Cerebellar nuclear complex (tissue), 1 donor: Measurements from ENCODE around the gene HOXA11.

ENCODE experiments used
- DNase-seq, 2 experiments: peaks; one replicate each; lab custom pipeline; 2025; lab: John Stamatoyannopoulos, UW

Gene HOXA11

DNA sequence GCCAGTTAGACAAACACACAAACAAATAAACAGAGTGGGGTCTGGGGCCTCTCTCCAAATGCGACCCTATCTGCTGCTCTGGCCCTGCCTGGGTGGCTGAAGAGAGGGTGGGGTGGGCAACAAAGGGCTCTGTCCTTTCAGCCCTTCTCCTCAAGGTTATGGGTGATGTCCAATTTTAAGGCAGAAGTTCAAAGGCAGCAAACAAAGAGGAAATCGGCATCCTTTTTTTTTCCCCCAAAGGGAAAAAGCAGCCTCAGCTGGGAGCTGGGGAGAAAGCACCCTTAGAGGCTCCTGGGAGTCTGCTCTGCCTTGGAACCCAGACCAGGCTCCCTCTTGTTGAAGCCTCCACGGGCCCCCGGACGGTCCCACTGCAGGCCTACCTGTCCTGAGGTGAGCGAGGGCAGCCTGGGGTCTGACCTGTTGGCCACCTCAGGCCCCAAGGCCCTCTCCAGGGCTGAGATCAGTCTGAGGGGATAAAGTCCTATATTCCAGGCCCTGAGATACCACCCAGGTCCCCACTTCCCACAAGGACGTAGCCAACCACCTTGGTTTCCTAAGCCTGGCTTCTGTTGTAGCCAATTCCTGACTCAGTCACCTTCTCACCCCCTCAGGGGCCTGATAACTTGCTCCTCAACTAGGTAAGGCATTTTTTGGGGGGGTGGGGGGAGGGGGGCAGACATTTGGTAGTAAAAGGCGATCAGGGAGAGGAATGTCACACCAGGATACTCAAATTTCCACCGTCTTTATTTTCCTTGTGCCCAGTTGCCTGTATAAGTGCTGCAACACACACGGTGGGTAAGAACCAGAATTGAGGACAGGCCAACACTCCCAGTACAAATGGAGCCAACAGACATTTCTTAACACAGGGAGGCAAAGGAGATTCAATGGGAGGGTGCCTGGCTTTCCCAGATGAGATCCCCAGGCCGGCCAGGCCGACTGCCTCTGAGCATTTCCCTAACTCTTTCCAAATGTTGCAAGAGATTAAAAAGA, 4.3 kb downstream of the HOXA11 start:
- no peak for DNase-seq

DNA sequence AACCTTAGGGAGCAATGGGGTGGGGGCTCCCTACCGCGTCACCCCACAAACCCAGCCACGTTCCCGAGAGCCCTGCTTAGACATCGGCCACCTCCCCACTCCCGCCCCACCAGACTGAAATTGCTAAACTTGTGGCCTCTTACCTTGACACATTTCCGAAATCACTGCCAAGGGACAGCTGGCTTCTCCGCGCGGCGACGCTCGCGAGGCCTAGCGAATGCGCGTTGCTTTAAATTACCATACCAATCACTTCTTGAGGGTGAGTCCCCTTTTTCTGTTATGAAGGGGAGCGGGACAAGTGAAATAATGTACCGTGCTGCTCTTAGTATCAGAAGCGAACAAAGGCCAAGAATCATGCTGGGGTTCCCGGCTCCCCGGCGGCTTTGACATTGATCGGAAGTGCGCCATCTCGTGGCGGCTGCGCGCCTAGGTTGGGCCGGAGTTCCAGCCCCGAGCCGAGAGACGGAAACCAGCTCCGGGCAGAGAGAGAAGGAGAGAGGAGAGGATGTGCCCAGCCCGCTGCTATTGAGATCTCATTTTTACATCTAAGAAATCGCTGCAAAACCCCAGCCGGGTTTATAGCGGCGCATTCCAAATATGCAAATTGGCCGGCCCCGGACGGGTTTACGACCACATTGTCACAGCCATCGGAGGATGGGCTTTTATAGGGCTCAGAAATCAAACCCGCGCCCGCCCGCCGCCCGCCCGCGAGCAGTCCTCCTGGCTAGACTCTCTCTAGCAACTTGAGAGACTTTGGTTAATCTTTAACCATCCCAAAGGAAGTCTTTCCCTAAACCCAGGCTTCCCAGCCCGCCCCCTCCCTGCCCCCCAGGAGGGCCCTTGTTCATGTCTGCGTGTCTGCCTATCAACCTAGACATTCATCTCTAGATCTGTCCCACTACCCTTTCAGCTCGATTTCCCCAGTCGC, 5.3 kb downstream of the HOXA11 start:
- no peak for DNase-seq

DNA sequence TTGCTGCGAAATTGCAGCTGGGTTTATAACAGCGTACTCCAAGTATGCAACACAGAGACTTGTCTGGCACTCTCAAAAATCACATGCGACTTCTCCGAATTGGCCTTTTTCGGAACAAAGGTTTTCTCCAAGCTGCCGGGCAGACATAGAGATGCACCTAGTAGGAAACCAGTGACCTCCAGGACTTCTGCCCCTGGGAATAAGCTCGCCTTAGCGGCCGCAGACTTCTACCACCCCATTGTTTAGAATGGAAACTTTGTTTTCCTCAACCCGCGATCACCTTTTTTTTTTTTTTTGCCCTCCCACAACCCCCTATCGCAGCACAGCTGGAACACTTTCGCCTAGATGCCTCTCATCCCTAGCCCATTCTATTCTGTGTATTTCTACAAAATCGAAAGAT, 6.0 kb downstream of the HOXA11 start:
- DNase-seq = no peak

DNA sequence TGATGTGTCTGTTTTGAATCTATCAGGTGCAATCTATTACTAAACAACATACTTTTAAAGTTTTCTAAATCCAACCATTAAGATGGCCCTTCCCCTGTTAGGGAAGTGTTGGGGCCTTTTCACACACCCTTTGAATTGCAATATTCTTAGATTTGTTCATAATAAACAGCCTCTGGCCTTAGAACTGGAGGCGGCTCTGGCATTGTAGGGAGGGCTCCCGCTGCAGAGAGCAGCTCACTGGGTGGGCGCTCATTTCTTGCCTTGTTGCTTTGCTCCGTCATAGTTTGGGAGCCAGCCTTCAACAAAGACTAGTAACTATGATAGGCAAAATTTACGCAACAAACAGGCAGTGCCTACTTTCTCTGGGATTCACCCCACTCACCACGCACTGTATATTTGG, 6.7 kb downstream of the HOXA11 start:
- DNase-seq = no peak

DNA sequence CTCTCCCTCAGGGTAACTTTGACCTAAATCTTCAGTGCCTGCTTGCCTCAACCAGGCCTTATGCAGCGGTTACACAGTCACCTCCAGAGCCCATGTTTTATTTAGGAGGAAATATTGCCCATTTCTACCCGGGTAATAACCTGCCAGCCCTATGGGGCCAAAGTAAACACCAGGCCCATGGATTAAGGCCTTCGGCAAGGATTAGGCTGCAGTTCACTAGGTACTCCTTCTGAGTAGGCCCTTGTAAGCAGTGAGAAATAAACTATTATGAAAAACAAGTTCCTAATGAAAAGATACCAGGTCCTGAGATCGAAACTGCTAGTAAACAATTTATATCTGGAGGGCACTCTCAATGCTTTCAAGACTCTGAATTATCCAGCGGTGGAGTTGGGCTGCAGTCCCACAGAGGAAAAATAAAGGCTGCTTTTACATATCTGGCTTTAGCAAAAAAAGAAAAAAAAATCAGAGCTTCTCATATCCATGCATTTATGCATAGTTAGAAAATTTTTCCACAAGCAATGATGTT, 7.2 kb downstream of the HOXA11 start:
- no peak for DNase-seq

DNA sequence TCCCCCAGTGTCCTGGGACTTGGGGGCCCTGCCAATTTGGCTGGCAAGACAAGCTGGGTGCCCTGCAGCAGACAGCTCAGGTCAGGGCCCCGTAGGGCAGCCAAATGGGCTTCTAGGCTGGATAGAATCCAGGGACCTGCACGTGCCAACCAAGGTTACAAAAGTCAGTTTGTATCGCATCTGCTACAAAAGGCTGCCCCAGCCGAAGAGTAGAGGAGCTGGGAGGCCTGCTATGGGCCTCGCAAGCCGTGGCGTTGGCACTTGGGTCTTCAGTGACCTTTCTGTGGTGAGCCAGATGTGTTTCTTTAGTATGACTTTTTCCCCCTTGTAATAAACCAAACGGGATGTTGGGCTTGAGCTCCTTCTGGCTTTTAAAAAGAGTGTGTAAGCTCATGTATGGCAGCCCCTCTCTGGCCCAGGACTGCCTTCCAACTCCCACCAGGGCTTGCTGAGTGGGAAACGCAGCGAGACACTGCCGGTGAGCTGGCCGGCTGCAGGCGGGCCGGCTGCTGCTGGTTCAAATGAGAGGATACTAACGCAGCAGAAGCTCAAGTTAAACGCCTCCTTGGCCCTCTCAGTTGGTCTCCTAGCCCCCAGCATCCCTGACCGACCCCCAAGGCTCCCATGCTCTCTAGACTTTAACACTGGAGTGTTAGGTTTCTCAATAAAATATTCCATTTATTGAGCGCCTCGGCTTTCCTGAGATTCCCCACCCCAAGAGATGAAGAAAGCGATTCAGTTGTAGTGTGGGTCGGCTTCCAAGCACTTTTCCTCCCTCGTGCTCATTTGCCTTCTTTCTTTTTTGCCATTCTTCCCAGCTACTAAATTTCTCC, 7.9 kb downstream of the HOXA11 start:
- no peak for DNase-seq

DNA sequence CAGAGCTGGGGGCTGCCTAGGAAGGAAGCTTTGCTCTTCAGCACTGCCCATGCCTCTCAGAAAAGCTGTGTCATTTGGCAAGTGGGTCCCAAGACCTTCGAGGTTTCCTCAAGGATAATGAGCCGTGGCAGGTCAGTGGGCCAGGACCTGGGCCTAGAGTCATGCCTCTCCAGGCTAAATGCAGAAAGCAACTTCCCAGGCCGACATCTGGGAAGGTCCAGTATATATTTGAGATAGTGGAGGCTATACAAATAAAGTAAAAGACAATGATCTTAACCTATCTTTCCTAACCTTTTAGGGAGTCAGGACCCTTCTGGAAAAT, 8.5 kb downstream of the HOXA11 start:
- DNase-seq = no peak

DNA sequence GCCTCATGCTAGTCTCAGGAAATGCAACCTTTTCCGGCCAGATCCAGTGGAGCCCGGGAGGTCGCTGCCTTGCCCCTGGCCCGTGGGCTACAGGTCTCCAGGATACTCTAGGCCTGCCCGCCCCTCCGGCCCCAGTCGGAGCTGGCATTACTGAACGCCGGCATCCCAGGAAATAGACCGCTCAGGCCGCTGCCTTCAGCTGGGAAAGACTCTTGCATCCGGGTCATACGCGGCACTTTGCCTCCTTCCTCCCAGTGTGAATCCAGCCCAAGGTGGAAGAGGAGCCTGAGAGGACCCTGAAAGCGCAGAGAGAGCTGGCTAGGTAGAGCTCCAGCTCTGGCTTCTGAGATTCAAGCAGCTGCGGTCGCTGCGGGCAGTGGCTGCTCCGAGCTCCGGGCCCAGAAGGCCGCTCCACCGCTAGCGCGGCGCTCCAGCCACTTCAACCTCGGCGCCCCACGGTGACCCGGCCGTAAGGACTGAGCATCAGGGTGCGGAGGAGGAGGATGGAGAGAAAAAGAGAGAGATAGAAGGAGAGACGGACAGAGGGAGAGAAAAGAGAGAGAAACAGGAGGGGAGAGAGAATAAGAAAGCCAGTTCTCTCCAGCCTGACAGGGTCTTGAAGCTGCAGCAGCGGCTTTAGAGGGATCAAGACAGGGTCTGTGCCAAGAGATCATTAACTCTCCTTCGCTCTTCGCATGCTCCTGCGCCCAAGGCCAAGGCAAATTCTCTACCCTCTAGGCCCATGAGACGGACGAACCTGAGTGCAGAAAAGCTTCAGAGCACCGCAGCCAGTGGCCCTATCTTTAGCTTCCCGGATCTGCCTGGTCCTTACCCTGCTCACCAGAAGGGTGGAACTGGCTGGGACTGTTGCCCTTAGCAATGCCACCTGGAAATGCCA, 9.2 kb downstream of the HOXA11 start:
- no peak for DNase-seq

DNA sequence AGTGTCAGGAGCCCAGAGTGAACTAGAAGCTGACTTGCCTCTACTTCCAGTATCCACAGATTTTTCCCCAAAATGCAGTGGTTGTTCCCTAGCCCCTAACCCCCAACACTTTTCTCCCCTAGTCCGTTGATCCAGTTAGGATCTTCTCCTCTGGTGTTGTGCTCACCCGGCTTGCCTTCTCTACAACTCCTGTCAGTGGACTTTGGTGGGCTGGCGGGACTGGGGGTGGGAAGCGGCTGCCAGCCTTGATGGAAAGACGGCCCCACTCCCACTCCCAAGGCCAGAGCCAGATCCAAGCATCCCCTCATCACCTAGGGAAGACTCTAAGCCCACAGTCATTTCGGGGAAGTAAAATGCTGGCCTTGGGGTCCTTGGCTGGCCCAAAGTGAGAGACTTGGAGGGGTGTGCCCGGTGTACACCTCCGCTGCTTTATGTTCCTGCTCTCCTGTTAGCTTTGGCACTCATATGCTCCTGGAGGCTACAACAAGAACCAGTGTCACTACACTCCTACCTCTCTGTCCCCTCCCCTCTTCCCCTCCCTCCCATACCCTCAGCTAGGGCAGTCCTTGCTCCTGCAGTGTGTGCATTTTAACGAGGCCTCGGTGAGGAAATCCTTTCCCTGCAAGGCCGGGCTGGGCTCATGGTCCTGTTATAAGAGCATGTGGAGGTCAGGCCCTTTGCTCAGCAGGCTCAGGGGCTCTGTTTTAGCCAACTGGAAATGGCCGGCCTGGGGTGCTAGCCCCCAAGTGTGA, 10.0 kb downstream of the HOXA11 start:
- no peak for DNase-seq

DNA sequence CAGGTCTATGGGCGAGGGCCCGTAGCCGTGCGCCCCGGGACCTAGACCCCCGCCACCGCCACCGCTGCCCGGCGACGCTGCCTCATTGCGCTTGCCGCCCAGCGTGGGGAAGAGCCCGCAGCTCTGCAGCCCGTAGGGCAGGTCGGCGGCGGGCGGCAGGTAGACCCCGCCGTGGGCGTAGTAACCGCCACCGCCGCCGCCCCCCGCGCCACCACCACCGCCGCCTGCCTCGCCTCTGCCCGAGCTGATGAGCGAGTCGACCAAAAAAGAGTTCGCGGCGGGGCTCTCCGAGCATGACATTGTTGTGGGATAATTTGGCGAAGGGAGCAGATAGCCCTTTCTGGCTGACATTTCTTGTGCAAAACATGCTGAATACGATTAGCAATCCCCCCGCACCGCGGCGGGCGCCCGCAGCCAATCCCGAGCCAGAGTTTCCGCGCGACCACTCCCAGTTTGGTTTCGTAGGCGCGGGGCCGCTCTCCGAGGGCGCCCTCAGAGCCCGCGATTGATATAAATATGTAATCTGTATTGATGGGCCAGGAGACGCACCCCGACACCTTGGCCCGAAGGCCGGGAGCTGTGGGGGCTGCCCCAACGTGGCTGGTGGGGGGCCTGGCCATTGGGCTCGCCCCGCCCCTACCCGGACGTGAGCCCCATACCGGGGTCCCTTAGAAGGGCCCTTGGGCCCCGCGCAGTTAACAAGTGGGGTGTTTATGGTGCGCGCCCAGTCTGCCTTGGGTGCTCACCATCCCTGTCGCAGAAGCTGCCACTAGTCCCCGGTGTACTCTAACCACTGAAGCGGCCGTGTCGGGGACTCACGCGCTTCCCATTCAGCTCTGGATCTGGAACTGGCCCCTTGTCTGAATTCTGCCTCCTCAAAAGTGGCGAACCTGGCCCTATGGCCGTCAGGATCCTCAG, 10.8 kb downstream of the HOXA11 start, which contains the start of gene HOXA10:
TSS of gene HOXA10 (minus strand) at position 365 of the 918 bp plus-strand sequence. CDS start at position 351, 14 bp downstream.
- no peak for DNase-seq

DNA sequence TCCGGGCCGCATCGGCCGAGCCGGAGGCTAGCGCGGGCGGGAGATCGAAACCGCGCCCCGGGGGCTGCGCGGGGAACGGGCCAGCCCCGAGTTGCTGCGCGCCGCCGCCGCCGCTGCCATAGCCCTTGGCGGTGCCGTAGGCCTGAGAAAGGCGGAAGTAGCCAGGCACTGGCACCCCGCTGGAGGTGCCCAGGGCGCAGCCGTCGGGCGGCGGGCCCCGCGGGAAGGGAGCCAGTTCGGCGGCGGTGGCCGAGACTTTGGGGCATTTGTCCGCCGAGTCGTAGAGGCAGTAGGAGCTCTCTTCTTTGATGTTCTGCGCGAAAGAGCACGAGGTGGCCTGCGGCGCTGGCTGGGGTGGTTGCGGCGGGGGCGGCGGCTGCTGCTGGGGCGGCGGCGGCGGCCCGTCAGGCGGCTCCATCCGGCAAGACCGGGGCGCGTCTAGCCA, 11.5 kb downstream of the HOXA11 start:
- DNase-seq = no peak

DNA sequence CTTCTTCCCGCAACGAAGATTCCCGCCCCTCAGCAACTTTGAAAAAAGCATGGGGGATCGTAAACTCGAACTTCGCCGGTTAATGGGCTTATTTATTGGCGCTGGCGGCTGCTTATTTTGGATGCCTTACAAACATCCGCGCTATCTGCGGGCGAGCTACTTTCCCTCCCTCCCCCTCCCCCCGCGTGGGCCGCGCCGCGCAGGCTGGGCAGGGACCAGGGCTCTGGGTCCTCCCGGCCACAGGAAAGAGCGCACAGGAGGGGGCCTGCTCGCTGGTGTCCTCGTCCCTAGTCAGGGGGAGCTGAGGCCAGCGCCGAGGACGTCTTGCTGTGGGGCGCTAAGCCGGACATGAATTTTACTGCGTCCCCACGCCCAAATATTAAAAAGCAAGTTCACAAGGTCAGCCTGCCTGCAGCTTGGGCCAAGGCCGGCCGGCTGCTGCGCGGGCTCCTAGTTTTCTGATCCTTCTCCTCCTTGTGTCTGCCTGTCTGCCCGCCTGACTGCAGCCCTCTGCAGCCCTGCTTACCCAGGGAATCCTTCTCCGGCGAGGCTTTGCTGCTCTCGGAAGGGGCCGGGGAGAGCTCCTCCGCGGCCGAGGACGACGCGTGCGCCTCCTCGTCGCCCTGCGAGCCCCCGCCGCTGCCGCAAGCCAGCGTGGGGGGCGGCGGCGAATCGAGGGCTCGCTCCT, 12.1 kb downstream of the HOXA11 start:
- DNase-seq = no peak

DNA sequence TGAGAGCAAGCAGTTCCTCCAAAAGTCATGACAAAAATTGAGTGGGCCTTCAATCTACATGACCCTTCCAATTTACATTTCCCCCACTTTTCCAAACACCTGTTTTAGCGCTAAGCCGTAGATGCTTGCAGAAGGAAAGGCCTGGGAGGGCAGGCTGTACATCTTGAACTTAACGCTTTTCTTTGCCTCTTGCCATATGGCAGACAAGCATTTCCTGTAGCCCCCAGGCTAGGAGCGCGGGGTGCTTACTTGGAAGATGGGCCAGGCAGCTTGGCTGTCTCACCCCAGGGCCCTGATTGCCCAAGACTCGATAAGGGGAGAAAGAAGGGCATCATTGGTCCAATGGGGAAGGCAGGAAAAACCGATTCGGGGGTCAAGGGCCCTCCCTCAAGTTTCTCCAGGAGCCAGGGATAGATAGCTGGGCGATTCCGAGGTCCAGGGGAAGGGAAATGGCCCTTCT, 12.7 kb downstream of the HOXA11 start:
- no peak for DNase-seq

DNA sequence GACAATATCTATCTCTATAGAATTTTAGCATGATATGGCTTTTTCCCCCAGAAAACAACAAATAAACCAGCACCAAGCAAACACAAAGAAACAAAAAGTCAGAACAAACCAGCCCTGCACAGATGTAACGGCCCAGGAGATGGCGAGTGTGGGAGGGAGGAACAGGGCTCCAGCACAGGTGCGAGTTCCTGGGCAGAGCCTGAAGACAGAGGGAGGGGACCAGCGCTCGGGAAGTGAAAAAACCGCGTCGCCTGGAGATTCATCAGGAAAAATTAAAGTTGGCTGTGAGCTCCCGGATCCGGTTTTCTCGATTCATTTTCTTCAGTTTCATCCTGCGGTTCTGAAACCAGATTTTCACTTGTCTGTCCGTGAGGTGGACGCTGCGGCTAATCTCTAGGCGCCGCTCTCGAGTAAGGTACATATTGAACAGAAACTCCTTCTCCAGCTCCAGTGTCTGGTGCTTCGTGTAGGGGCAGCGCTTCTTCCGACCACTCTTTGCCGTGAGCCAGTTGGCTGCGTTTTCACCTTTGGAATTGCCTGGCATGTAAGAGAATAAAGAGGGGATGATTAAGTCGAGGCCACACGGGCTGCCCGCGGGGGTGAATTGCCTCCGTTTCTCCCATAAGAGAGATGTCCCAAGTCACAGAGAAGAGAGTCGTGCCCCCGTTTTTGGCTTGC, 13.3 kb downstream of the HOXA11 start:
- no peak for DNase-seq

DNA sequence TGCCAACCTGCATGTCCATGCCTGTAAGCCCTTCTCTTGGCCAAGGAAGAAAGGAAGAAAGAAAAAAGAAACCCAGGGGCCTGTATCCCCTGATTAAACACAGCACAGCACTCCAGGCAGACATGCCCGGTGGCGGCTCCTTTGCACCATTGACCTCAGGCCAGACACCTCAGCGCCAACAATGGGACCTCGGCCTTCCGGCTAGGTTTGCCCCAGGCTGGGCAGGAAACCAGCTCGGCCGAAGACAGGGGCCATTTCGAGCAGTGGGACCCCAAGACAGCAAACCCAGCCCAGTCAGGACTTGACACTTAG, 13.8 kb downstream of the HOXA11 start:
- no peak for DNase-seq

DNA sequence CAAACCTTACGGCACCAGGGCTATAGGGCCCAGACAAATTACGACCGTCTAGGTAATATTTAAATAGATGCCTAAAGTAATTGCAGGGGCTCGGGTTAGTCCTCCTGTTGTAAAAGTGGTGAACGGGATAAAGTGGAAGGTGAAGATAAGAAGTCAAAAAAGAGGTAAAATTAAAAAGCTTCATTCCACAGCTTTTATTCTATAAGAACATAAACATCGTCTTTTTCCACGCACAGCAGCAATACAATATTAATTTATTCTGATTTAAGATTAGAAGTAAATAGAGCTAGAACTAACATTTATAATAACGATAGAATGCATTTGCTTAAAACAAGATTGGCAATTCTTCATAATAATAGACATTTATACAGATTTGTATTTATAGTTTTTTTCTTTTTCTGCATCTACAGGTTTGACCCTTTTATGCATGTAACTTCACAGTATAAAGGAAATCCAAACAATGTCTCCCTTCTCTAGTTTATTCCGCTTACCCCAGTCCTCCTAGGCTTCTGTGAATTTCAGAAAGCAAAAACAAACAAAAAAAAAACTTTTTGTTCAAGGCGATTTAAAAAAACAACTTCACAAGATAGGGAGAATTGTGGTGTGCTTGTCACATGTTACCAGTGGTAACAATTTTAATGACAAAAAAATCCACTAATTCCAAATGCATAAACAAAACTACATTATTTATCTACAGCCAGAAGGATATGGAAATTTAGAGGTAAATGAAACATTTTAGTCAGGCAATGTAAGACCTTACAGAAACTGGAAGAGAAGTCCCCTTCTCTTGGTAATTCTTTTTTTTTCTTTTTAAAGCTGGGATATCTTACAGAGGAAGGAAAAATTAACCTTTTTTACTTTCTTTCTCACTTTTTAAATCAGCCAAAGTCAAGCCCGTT, 14.4 kb downstream of the HOXA11 start:
- no peak for DNase-seq
